Measurements from ENCODE around the gene SOX10. TPM values are rescaled to one million over a fixed set of nuclear protein-coding genes. Genes with fewer than 3 reads are reported as not detected.

SOX10 gene
- 10 to 100 TPM in 3 of 4 donors, 1 to 10 TPM in 1; 7.8 to 45.2 (median 29.7) TPM for total RNA-seq

DNA sequence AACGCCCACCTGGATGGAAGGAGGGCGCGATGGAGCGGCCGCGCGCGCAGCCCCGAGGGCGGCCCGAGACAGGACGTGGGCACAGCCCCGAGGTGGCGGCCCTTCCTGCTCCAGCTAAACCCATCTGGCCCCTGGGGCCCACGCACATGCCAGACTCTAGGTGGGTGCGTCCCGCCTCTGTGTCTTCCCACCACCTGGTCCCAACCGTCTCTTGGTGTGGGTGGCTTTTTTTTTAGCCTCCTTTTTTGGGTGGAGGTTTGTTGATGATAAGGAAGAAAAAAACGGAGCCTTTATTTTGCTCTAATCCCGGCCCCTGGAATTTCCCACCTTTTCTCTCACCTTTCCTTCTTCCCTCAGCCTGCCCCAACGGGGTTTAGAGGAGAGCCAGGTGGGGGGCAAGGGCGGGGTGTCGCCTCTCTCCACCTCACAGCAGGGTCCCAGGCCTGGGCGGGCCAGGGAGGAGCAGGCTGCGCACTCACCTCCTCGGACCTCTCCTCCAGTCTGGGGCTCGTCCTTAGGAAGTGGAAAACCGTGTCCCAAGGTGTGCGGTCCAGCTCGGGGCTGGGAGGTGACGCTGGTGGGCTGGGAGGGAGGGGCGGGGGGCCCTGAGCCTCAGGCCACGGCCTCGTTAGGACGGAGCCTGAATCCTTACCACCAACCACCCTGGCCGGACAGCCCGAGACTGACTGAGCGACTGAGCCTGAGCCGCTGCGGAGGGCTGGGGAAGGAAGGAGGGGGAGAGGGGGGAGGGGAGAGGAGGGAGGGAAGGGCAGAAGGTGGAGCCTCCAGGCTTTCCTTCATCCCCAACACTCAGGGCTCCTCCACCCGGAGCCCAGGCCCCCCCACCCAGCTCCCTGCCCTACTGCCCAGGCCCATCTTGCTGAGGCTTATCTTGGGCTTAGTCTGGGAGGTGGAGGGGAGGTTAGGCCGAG lies at the start of gene SOX10:
TSS of gene SOX10 (minus strand) at position 696 of the 932 bp plus-strand sequence. CDS start 771 bp downstream, outside the sequence.
- 71 to 72% methylated on average over 42 of the region's 42 CpGs for WGBS, 2 donors
- DNase-seq (ENCODE audit: low spot score in 2 of 2): no peak
- TF ChIP-seq, protein P1, sequence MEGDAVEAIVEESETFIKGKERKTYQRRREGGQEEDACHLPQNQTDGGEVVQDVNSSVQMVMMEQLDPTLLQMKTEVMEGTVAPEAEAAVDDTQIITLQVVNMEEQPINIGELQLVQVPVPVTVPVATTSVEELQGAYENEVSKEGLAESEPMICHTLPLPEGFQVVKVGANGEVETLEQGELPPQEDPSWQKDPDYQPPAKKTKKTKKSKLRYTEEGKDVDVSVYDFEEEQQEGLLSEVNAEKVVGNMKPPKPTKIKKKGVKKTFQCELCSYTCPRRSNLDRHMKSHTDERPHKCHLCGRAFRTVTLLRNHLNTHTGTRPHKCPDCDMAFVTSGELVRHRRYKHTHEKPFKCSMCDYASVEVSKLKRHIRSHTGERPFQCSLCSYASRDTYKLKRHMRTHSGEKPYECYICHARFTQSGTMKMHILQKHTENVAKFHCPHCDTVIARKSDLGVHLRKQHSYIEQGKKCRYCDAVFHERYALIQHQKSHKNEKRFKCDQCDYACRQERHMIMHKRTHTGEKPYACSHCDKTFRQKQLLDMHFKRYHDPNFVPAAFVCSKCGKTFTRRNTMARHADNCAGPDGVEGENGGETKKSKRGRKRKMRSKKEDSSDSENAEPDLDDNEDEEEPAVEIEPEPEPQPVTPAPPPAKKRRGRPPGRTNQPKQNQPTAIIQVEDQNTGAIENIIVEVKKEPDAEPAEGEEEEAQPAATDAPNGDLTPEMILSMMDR (IDR thresholded peaks at IDR 0.05): no peak
- TF ChIP-seq POLR2A (IDR thresholded peaks at IDR 0.05): no peak
- intact Hi-C loops (cut with DNase I; ENCODE audit: low total_unique reads): no loop called here
- no peak within 1 kb of the TSS for H3K4me3 ChIP-seq (ENCODE audit: low read depth, poor library complexity, severe bottlenecking)

- DNase-seq (ENCODE audit: low spot score in 2 of 2): no peak
- intact Hi-C loops (cut with DNase I; ENCODE audit: low total_unique reads): no loop called here
- no peak for TF ChIP-seq POLR2A (IDR thresholded peaks at IDR 0.05)
- TF ChIP-seq, protein P1 (IDR thresholded peaks at IDR 0.05): no peak
- no peak overlapping the region for H3K4me3 ChIP-seq (ENCODE audit: low read depth, poor library complexity, severe bottlenecking)
- 62 to 70% methylated on average over 23 to 25 of the region's 27 CpGs for WGBS, 2 donors
Measured at GRCh38 chr22:38033522-38034277, 49.3 kb upstream of the SOX10 start.

- intact Hi-C loops (cut with DNase I; ENCODE audit: low total_unique reads): no loop called here
- no peak for TF ChIP-seq POLR2A (IDR thresholded peaks at IDR 0.05)
- TF ChIP-seq, protein P1 (IDR thresholded peaks at IDR 0.05): no peak
- DNase-seq (ENCODE audit: low spot score in 2 of 2): no peak
- no peak overlapping the region for H3K4me3 ChIP-seq (ENCODE audit: low read depth, poor library complexity, severe bottlenecking)
- WGBS, 2 donors: 75 to 82% methylated on average over 18 to 19 of the region's 19 CpGs
Measured at GRCh38 chr22:38032681-38033521, 48.5 kb upstream of the SOX10 start.

DNA sequence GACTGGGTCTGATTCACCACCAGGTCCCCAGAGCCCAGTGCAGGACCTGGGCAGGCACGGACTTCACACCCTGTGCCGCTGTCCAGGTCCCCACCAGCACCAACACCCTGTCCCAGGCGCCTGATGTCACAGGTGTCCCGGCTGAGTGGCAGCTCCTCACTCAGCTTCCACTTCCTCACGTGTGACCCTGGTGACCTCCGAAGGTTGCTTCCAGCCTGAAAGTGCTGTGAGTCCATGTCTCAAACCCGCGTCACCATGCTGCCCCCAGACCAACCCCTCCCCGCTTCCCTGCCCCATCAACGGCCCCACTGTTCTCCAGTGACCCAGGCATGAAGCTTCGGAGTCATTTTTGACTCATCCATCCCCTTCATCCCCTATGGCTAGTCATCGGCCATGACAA lies 47.1 kb upstream of the SOX10 start:
- H3K4me3 ChIP-seq (ENCODE audit: low read depth, poor library complexity, severe bottlenecking): no peak overlapping the region
- intact Hi-C loops (cut with DNase I; ENCODE audit: low total_unique reads): no loop called here
- no peak for TF ChIP-seq POLR2A (IDR thresholded peaks at IDR 0.05)
- TF ChIP-seq, protein P1 (IDR thresholded peaks at IDR 0.05): no peak
- WGBS, 2 donors: 90 to 94% methylated on average over 9 to 12 of the region's 12 CpGs
- DNase-seq (ENCODE audit: low spot score in 2 of 2): no peak
